NT2/D1 (cell line): ENCODE data around the gene PRND.

Source experiments
- SUZ12 ChIP-seq: IDR thresholded peaks from 2 replicates; pipeline ENCODE4 v1.6.1; 2011; ENCODE audit not compliant: insufficient read length, insufficient read depth; ENCODE audit errors: extremely low read depth
- YY1 ChIP-seq: IDR thresholded peaks from 2 replicates; pipeline ENCODE4 v1.6.1; 2011; ENCODE audit not compliant: insufficient read length, insufficient read depth
- ZNF274 ChIP-seq: IDR thresholded peaks from 2 replicates; pipeline ENCODE4 v1.6.1; 2011; ENCODE audit warnings: mild to moderate bottlenecking, low read depth, low read length

GRCh38 chr20:4748847-4749246 lies 27.1 kb downstream of the PRND start:
- TF ChIP-seq YY1 = no peak
- no peak for TF ChIP-seq ZNF274
- no peak for TF ChIP-seq SUZ12
